SK-N-SH (cell line): ENCODE data around the gene CREB5. TPM values are rescaled to one million over a fixed set of nuclear protein-coding genes. Genes with fewer than 3 reads are reported as not detected.

Source experiments
- CTCF ChIA-PET: fragments of 300-600, 350-600 bp; formaldehyde crosslinking; extraction: SDS; loops from one replicate; lab custom pipeline; 2021; lab: Yijun Ruan, JAX
- POLR2A ChIA-PET: fragments of 350-600 bp; sonication (Branson Sonifier 250); formaldehyde crosslinking; extraction: SDS; loops from one replicate; lab custom pipeline; 2020; ENCODE audit warnings: antibody characterized with exemption, inconsistent platforms; lab: Yijun Ruan, JAX
- DNase-seq: peaks from one replicate; pipeline ENCODE4 v3.0.0; 2012
- H2AFZ ChIP-seq: fragments of 200-600 bp; sonication (generic); 2 replicates; pipeline ENCODE4 v1.8.1; 2016; ENCODE audit warnings: antibody characterized with exemption, mild to moderate bottlenecking, low read depth
- H3F3A ChIP-seq: fragments of 200-600 bp; sonication (generic); replicated peaks from 2 replicates; pipeline ENCODE3; 2016; ENCODE audit warnings: antibody characterized with exemption, mild to moderate bottlenecking; ENCODE audit not compliant: insufficient read depth
- H3K27ac ChIP-seq, 2 experiments: fragments of 200-500 bp in 1 of 2; fragments of 200-600 bp in 1 of 2; sonication (Bioruptor generic) in 1 of 2; sonication (generic), shearing (Covaris generic) in 1 of 2; 2 replicates each; pipeline versions ENCODE4 v1.5.1 to v1.6.1; 2014 to 2016; ENCODE audit warnings: low read depth in 2 of 2, inconsistent platforms in 1 of 2, low read length in 1 of 2, mild to moderate bottlenecking in 1 of 2, mixed read lengths in 1 of 2
- H3K27me3 ChIP-seq: fragments of 200-600 bp; sonication (generic), shearing (Covaris generic); 2 replicates; pipeline ENCODE4 v1.6.1; 2016; ENCODE audit warnings: mixed run types; ENCODE audit not compliant: insufficient read depth
- H3K36me3 ChIP-seq, 2 experiments: fragments of 200-500 bp in 1 of 2; fragments of 200-600 bp in 1 of 2; sonication (Bioruptor generic) in 1 of 2; sonication (generic) in 1 of 2; replicated peaks in 1 of 2; 2 replicates each; pipeline versions ENCODE3 to v1.5.1; 2014 to 2016; ENCODE audit warnings: low read length in 1 of 2, mild to moderate bottlenecking in 1 of 2; ENCODE audit not compliant: insufficient read depth in 2 of 2, control insufficient read depth in 1 of 2
- H3K4me1 ChIP-seq, 2 experiments: fragments of 200-500 bp in 1 of 2; fragments of 200-600 bp in 1 of 2; sonication (Bioruptor generic) in 1 of 2; sonication (generic), shearing (Covaris generic) in 1 of 2; 2 replicates each; pipeline versions ENCODE4 v1.5.1 to v1.6.1; 2014 to 2016; ENCODE audit warnings: low read depth in 1 of 2, low read length in 1 of 2, mixed run types in 1 of 2; ENCODE audit not compliant: insufficient read depth in 2 of 2, control insufficient read depth in 1 of 2
- H3K4me2 ChIP-seq: fragments of 200-600 bp; sonication (generic), shearing (Covaris generic); 2 replicates; pipeline ENCODE4 v1.6.1; 2017; ENCODE audit warnings: mixed run types
- H3K4me3 ChIP-seq, 2 experiments: fragments of 200-500 bp in 1 of 2; fragments of 200-600 bp in 1 of 2; sonication (Bioruptor generic) in 1 of 2; sonication (generic), shearing (Covaris generic) in 1 of 2; 2 replicates each; pipeline versions ENCODE4 v1.5.1 to v1.8.1; 2014 to 2016; ENCODE audit warnings: low read depth in 2 of 2, inconsistent platforms in 1 of 2, low read length in 1 of 2, mild to moderate bottlenecking in 1 of 2, mixed read lengths in 1 of 2, moderate library complexity in 1 of 2
- H3K79me2 ChIP-seq: fragments of 200-600 bp; sonication (generic); 2 replicates; pipeline ENCODE4 v1.8.1; 2017; ENCODE audit warnings: mild to moderate bottlenecking; ENCODE audit not compliant: insufficient read depth
- H3K9ac ChIP-seq: fragments of 200-600 bp; sonication (generic); 2 replicates; pipeline ENCODE4 v1.6.1; 2017; ENCODE audit warnings: mixed run types
- H3K9me2 ChIP-seq: fragments of 200-600 bp; sonication (generic); 2 replicates; pipeline ENCODE4 v1.6.1; 2017; ENCODE audit warnings: mixed run types
- H3K9me3 ChIP-seq: fragments of 200-600 bp; sonication (generic); 2 replicates; pipeline ENCODE4 v1.6.1; 2017; ENCODE audit warnings: mixed run types, mild to moderate bottlenecking, moderate library complexity
- H4K20me1 ChIP-seq: fragments of 200-600 bp; sonication (generic); 2 replicates; pipeline ENCODE4 v1.6.1; 2017; ENCODE audit warnings: mild to moderate bottlenecking, mixed run types; ENCODE audit not compliant: insufficient read depth
- EP300 ChIP-seq, 2 experiments: IDR thresholded peaks; 2 replicates each; pipeline versions ENCODE4 v1.4.0 to v1.6.1; 2012; ENCODE audit warnings: borderline replicate concordance in 1 of 2, low read depth in 1 of 2, low read length in 1 of 2
- EZH2phosphoT487 ChIP-seq: fragments of 200-600 bp; sonication (generic); IDR thresholded peaks from 2 replicates; pipeline ENCODE4 v1.6.1; 2017; ENCODE audit warnings: low read depth, mixed run types, mild to moderate bottlenecking, antibody characterized with exemption, moderate library complexity, borderline replicate concordance
- NFIC ChIP-seq: IDR thresholded peaks from 2 replicates; pipeline ENCODE4 v1.4.0; 2012; ENCODE audit warnings: borderline replicate concordance
- POLR2AphosphoS5 ChIP-seq: IDR thresholded peaks from 2 replicates; pipeline ENCODE4 v1.6.1; 2012; ENCODE audit warnings: low read depth, low read length
- RFX5 ChIP-seq: IDR thresholded peaks from 2 replicates; pipeline ENCODE4 v1.6.1; 2012; ENCODE audit warnings: mild to moderate bottlenecking, improper control_type of control experiment, low read length
- YY1 ChIP-seq: IDR thresholded peaks from 2 replicates; pipeline ENCODE4 v1.4.0; 2012; ENCODE audit warnings: low read depth, mild to moderate bottlenecking
- WGBS: methylation state at CpG from one replicate; pipeline ENCODE4 v1.1.6; 2017; ENCODE audit warnings: low lambda C conversion rate; 5-methylcytosine and 5-hydroxymethylcytosine counted together
- polyA plus RNA-seq, 3 experiments: library from polyadenylated mRNA; depleted of rRNA; stranded (reverse); fragments of >200 nt; gene quantifications; 2 replicates each; pipeline ENCODE4 v1.2.3, GENCODE V29; 2012
- TF ChIP-seq, protein P1 (sequence below): IDR thresholded peaks from 2 replicates; pipeline ENCODE4 v1.4.0; 2012; ENCODE audit warnings: low read depth, borderline replicate concordance
- TF ChIP-seq, protein P2 (sequence below): fragments of 150-350 bp; IDR thresholded peaks from 2 replicates; pipeline ENCODE4 v1.6.1; 2017; ENCODE audit warnings: antibody characterized with exemption, low read length, low read depth, borderline replicate concordance
- TF ChIP-seq, protein P3 (sequence below): IDR thresholded peaks from 2 replicates; pipeline ENCODE4; 2012

CREB5 gene
- polyA plus RNA-seq, 1 of the 3 experiments (the other 2 are of a cell fraction), result 19.3 TPM

DNA sequence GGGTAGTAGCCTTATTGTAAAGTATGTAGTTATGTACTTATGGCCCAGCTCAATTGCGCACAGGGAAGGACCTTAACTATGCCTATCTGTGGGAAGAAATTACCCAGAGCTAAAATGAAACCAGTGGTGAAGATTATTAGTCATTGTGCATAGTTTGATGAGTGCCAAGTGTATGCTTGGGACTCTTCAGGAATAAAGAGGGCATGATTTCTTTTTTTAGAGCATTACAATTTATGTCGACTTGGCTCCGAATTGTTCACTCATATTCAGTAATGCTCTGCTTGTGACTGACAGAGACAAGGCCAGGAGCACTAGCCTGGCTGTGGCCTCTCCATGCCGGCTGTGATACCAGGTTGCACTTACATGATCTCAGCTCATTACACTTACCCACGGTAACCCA is 276.3 kb downstream of the CREB5 start (continued):
- TF ChIP-seq EZH2phosphoT487 (no peak), YY1 (no peak), EP300 (IDR thresholded peaks at IDR 0.05; ENCODE audit: borderline replicate concordance in 1 of 2, low read depth in 1 of 2, low read length in 1 of 2) (peak in 1 of 2 experiments; percentile 27; a peak in 1 of 4 replicates), RFX5 (no peak)
- TF ChIP-seq, protein P1, sequence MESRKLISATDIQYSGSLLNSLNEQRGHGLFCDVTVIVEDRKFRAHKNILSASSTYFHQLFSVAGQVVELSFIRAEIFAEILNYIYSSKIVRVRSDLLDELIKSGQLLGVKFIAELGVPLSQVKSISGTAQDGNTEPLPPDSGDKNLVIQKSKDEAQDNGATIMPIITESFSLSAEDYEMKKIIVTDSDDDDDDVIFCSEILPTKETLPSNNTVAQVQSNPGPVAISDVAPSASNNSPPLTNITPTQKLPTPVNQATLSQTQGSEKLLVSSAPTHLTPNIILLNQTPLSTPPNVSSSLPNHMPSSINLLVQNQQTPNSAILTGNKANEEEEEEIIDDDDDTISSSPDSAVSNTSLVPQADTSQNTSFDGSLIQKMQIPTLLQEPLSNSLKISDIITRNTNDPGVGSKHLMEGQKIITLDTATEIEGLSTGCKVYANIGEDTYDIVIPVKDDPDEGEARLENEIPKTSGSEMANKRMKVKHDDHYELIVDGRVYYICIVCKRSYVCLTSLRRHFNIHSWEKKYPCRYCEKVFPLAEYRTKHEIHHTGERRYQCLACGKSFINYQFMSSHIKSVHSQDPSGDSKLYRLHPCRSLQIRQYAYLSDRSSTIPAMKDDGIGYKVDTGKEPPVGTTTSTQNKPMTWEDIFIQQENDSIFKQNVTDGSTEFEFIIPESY, result no peak

DNA sequence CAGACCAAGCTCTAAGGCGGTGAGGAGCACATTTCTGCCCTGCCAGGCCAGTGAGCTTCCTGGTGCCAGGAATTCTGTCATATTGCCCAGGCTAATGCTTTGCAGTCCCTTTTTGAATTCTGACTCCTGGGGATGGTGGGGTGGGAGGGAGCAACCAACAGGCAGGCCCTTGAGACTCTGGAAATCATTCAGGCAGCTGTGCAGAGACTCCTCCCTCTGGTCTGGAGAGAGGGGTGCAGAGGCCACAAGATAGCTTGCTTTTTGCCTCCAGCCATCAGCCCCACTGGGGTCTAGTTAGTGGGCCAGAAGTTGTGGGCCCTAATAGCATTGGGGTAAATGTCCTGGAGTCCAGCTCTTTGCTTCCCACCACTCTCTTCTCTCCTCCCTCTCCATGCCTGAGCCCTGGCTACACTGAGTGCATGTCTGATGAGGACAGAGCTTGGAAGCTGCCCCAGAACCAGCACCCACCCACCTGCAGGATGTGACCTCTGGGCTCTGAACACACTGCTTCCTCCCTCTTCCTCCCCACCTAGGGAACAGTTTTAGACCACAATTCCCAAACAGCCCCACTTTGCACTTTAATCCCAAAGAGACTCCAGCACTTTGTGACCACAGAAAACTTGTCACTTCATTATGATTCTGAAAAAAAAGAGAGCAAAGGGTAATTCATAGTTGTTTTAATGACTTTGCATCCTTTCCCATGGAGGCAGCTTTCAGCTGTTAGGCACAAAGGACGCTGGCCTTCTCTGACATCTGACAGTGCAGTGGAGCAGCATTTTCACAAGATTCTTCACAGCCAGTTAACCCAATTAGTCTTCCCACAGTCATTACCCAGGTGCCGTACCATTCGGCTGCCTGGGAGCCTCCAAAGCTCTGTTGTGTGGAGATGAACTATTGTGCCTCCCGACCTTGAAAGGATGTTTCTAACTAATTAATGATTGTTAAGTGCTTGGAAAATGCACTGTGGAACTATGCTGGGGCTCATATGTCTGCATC is 283.3 kb downstream of the CREB5 start:
- no peak for DNase-seq
- Histone ChIP-seq H3F3A (peaks cover 4% of the 10 kb centered on the region), H3K9me2 (no peaks in the 10 kb centered on the region), H3K4me2 (no peak overlapping the region), H3K9ac (no peak overlapping the region), H3K4me1 (peaks cover 6 to 12% of the 10 kb centered on the region in 2 experiments; a peak in 3 of 4 replicates), H4K20me1 (no peaks in the 10 kb centered on the region), H3K36me3 (no peaks in the 10 kb centered on the region), H3K4me3 (no peak overlapping the region), H3K27me3 (no peaks in the 10 kb centered on the region), H3K79me2 (peaks cover 7% of the 10 kb centered on the region), H2AFZ (no peak overlapping the region), H3K27ac (no peak overlapping the region), H3K9me3 (no peaks in the 10 kb centered on the region)
- ChIA-PET CTCF (interaction anchor here (1.0 to 1.2 kb wide), 5 partner anchors 9 to 396 kb away, joined by 3 to 5 read pairs (median 3); no protein-coding TSS in a partner anchor), POLR2A (no interaction called here)
- 81% methylated on average over 5 of the region's 5 CpGs for WGBS
- TF ChIP-seq POLR2AphosphoS5, result no peak
- no peak for TF ChIP-seq RFX5
- TF ChIP-seq, protein P2, sequence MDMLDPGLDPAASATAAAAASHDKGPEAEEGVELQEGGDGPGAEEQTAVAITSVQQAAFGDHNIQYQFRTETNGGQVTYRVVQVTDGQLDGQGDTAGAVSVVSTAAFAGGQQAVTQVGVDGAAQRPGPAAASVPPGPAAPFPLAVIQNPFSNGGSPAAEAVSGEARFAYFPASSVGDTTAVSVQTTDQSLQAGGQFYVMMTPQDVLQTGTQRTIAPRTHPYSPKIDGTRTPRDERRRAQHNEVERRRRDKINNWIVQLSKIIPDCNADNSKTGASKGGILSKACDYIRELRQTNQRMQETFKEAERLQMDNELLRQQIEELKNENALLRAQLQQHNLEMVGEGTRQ, result no peak

DNA sequence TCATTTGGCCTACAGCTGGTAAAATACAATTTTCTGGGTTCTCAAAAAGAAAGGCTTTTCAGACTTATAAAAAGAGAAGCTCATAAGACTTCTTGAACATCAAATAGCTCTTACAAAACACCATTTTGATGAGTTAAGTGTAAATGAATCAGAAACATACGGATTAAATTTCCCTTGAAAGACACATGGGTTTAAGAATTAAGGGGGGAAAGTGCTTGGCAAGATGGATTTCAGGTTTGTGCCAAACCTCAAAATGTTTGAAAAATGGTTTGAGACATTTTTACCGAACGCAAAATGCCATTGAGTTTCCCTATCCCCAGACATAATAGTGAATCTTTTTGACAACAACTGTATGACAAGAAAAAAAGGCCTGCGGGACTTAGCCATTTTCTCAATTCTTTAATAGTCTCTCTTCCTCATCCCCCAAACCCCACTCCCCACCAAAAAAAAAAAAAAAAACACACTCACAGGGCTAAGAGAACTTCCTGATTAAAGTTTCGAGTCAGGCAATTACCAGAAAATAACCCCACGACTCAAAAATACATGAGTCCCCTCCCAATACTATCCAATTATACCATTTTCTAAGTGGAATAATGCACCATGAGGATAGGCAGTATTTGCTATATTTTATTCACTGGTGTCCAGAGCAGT is 285.7 kb downstream of the CREB5 start:
- no peak overlapping the region for H2AFZ ChIP-seq
- H3K9me2 ChIP-seq, result no peaks in the 10 kb centered on the region
- peaks cover 14 to 20% of the 10 kb centered on the region in 2 experiments for H3K4me1 ChIP-seq
- DNase-seq, result no peak
- ChIA-PET CTCF (interaction anchor here (1.2 to 1.5 kb wide), 3 partner anchors 10 to 399 kb away, joined by 3 to 4 read pairs (median 3); no protein-coding TSS in a partner anchor), POLR2A (no interaction called here)
- H3K9ac ChIP-seq, result no peak overlapping the region
- no peaks in the 10 kb centered on the region for H3K27me3 ChIP-seq
- H3K4me2 ChIP-seq, result no peak overlapping the region
- no peak for TF ChIP-seq NFIC
- TF ChIP-seq, protein P3, sequence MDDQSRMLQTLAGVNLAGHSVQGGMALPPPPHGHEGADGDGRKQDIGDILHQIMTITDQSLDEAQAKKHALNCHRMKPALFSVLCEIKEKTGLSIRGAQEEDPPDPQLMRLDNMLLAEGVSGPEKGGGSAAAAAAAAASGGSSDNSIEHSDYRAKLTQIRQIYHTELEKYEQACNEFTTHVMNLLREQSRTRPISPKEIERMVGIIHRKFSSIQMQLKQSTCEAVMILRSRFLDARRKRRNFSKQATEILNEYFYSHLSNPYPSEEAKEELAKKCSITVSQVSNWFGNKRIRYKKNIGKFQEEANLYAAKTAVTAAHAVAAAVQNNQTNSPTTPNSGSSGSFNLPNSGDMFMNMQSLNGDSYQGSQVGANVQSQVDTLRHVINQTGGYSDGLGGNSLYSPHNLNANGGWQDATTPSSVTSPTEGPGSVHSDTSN, result no peak
- H3K4me3 ChIP-seq, result no peak overlapping the region
- 72% methylated on average over 6 of the region's 6 CpGs for WGBS
- H4K20me1 ChIP-seq, result no peaks in the 10 kb centered on the region
- no peak overlapping the region for H3K27ac ChIP-seq
- no peaks in the 10 kb centered on the region for H3K9me3 ChIP-seq
- peaks cover 12% of the 10 kb centered on the region for H3F3A ChIP-seq
- H3K36me3 ChIP-seq, result no peaks in the 10 kb centered on the region
- peaks cover 7% of the 10 kb centered on the region for H3K79me2 ChIP-seq
